ENCODE data around the gene TNIK. TPM values are rescaled to one million over a fixed set of nuclear protein-coding genes. Genes with fewer than 3 reads are reported as not detected.

TNIK gene
- total and polyA plus RNA-seq, 2 experiments from 2014 or later: 14.6 to 34.3 TPM

DNA sequence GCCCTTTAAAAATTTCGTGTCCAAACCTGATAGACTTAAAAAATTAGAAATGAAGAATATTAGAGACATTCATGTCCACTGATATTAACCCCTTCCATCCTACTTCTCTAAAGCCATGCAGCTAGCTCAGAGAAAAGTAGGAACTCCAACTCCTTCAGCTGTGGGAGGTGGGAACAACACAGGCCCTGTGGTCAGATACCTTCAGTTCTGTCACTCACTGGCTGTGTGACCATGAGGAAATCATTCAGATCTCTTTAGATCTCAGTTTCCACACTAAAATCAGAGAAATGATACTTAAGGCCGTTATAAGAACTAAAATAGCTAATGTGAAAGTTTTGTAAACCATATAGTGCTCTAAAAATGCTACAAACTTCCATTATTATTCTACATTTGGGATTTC lies 209.8 kb downstream of the TNIK start (continued):
- TF ChIP-seq, protein P1, sequence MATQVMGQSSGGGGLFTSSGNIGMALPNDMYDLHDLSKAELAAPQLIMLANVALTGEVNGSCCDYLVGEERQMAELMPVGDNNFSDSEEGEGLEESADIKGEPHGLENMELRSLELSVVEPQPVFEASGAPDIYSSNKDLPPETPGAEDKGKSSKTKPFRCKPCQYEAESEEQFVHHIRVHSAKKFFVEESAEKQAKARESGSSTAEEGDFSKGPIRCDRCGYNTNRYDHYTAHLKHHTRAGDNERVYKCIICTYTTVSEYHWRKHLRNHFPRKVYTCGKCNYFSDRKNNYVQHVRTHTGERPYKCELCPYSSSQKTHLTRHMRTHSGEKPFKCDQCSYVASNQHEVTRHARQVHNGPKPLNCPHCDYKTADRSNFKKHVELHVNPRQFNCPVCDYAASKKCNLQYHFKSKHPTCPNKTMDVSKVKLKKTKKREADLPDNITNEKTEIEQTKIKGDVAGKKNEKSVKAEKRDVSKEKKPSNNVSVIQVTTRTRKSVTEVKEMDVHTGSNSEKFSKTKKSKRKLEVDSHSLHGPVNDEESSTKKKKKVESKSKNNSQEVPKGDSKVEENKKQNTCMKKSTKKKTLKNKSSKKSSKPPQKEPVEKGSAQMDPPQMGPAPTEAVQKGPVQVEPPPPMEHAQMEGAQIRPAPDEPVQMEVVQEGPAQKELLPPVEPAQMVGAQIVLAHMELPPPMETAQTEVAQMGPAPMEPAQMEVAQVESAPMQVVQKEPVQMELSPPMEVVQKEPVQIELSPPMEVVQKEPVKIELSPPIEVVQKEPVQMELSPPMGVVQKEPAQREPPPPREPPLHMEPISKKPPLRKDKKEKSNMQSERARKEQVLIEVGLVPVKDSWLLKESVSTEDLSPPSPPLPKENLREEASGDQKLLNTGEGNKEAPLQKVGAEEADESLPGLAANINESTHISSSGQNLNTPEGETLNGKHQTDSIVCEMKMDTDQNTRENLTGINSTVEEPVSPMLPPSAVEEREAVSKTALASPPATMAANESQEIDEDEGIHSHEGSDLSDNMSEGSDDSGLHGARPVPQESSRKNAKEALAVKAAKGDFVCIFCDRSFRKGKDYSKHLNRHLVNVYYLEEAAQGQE (IDR thresholded peaks at IDR 0.05; ENCODE audit: unreplicated experiment): no peak
- TF ChIP-seq ZNF331 (CRISPR knock-in tag; IDR thresholded peaks at IDR 0.05; ENCODE audit: low read depth) (no peak), ZNF114 (CRISPR knock-in tag; IDR thresholded peaks at IDR 0.05) (no peak), STAT1 (IDR thresholded peaks at IDR 0.05; ENCODE audit: unreplicated experiment) (no peak), EZH2phosphoT487 (IDR thresholded peaks at IDR 0.05; ENCODE audit: unreplicated experiment) (no peak), NANOG (IDR thresholded peaks at IDR 0.05; ENCODE audit: borderline replicate concordance) (no peak), POLR2AphosphoS5 (IDR thresholded peaks at IDR 0.05; ENCODE audit: low read depth) (no peak)
- TF ChIP-seq, protein P2, sequence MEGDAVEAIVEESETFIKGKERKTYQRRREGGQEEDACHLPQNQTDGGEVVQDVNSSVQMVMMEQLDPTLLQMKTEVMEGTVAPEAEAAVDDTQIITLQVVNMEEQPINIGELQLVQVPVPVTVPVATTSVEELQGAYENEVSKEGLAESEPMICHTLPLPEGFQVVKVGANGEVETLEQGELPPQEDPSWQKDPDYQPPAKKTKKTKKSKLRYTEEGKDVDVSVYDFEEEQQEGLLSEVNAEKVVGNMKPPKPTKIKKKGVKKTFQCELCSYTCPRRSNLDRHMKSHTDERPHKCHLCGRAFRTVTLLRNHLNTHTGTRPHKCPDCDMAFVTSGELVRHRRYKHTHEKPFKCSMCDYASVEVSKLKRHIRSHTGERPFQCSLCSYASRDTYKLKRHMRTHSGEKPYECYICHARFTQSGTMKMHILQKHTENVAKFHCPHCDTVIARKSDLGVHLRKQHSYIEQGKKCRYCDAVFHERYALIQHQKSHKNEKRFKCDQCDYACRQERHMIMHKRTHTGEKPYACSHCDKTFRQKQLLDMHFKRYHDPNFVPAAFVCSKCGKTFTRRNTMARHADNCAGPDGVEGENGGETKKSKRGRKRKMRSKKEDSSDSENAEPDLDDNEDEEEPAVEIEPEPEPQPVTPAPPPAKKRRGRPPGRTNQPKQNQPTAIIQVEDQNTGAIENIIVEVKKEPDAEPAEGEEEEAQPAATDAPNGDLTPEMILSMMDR (conservative IDR thresholded peaks at IDR 0.05; ENCODE audit: low read depth in 2 of 2): no peak
- TF ChIP-seq, protein P3, sequence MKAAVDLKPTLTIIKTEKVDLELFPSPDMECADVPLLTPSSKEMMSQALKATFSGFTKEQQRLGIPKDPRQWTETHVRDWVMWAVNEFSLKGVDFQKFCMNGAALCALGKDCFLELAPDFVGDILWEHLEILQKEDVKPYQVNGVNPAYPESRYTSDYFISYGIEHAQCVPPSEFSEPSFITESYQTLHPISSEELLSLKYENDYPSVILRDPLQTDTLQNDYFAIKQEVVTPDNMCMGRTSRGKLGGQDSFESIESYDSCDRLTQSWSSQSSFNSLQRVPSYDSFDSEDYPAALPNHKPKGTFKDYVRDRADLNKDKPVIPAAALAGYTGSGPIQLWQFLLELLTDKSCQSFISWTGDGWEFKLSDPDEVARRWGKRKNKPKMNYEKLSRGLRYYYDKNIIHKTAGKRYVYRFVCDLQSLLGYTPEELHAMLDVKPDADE (IDR thresholded peaks at IDR 0.05): no peak

DNA sequence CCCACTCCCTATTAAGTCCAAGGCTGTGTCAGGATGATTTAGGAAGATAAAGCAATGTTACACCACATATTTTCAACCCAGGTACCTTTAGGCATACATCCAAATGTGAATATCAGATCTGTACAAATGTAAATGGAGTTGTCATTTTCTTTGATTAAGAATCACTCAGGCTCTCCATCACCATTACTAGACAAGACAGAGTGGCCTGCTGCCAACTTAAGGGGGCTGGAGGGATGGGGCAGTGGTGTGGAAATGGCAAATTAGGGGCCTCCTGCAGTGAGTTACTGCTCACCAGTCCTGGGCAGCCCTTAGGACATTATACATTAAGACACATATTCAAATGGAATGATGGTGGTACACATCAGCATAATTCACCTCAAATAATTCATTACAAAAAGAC lies 211.0 kb downstream of the TNIK start:
- Mint-ChIP-seq H3K36me3 (ENCODE audit: low read depth) (no peaks in the 10 kb centered on the region), H3K4me1 (peaks cover 5% of the 10 kb centered on the region), H3K4me3 (no peak overlapping the region), H3K9me3 (no peaks in the 10 kb centered on the region), H3K27me3 (ENCODE audit: insufficient read depth, low read depth, poor library complexity) (no peaks in the 10 kb centered on the region), H3K27ac (no peak overlapping the region)
- H4K20me1 ChIP-seq (replicated peaks; ENCODE audit: insufficient read depth): no peaks in the 10 kb centered on the region
- H3K4me2 ChIP-seq: no peak overlapping the region
- peaks cover 7% of the 10 kb centered on the region; the same call in 1 of the 2 replicates for H3K9me2 ChIP-seq (ENCODE audit: insufficient read depth)
- H3F3A ChIP-seq (replicated peaks; ENCODE audit: low read depth): no peaks in the 10 kb centered on the region
- no peaks in the 10 kb centered on the region for H3K4me1 ChIP-seq (ENCODE audit: insufficient read depth)
- H3K36me3 ChIP-seq (ENCODE audit: insufficient read depth): no peaks in the 10 kb centered on the region
- H2AFZ ChIP-seq: no peak overlapping the region
- no peak overlapping the region for H3K27ac ChIP-seq (ENCODE audit: low read depth)
- H3K79me2 ChIP-seq (replicated peaks; ENCODE audit: insufficient read depth): 0 out of 2 replicates have a peak, but pooled peaks cover 3% of the 10 kb centered on the region
- no peak for DNase-seq (ENCODE audit: low spot score)
- no peaks in the 10 kb centered on the region for H3K27me3 ChIP-seq (ENCODE audit: insufficient read depth)
- no peak overlapping the region for H3K4me3 ChIP-seq
- no peak for ATAC-seq
- TF ChIP-seq EZH2 (IDR thresholded peaks at IDR 0.05; ENCODE audit: low read depth, unreplicated experiment) (no peak), STAT1 (IDR thresholded peaks at IDR 0.05; ENCODE audit: unreplicated experiment) (no peak), POLR2AphosphoS5 (IDR thresholded peaks at IDR 0.05; ENCODE audit: low read depth) (no peak), EZH2phosphoT487 (IDR thresholded peaks at IDR 0.05; ENCODE audit: unreplicated experiment) (no peak), ZNF331 (CRISPR knock-in tag; IDR thresholded peaks at IDR 0.05; ENCODE audit: low read depth) (no peak), JUNB (IDR thresholded peaks at IDR 0.05; ENCODE audit: unreplicated experiment) (no peak), NANOG (IDR thresholded peaks at IDR 0.05; ENCODE audit: borderline replicate concordance) (no peak), ZNF114 (CRISPR knock-in tag; IDR thresholded peaks at IDR 0.05) (no peak)
- TF ChIP-seq, protein P3 (IDR thresholded peaks at IDR 0.05): no peak
- TF ChIP-seq, protein P2 (conservative IDR thresholded peaks at IDR 0.05; ENCODE audit: low read depth in 2 of 2): no peak
- TF ChIP-seq, protein P1 (IDR thresholded peaks at IDR 0.05; ENCODE audit: unreplicated experiment): no peak
